ENCODE measurements around the gene NBAS. TPM values are rescaled to one million over a fixed set of nuclear protein-coding genes. Genes with fewer than 3 reads are reported as not detected.

NBAS gene
- total and polyA plus RNA-seq, 2 of the 13 experiments (the other 11 are each of a cell fraction or from before 2014, with no cell fraction given) = 33.6 to 58.7 TPM

DNA sequence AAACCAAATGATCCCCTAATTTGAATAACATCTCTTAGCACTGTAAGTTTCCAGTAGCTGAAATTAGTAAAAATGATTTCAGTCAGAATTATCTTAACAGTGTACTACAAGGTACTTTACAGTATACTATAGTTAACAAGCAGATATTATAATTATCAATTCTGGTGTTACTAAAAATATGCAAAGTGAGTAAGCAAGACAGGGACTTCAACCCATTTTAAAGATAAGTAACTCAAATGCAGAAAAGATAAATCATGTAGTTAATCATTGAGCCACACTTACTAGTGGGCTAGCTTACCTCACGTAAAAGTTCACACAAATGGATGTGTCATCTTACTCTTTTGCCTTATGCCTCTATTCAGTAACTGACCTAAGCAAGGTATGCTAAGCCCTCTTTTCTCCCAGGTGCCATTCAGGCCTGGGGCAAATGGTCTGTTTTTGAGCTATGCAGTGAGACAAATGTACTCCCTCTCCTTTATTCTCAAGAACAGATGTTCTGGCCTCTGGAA, 101.0 kb downstream of the NBAS start:
- ChIA-PET CTCF (ENCODE audit: low intra/inter-chr PET ratio, low total read pairs) (no interaction called here), POLR2A (no interaction called here)
- Histone ChIP-seq H3K79me2 (ENCODE audit: insufficient read depth, low read length) (no peaks in the 10 kb centered on the region), H3K9me3 (ENCODE audit: low read length) (no peaks in the 10 kb centered on the region), H3K4me2 (ENCODE audit: low read depth, low read length) (no peak overlapping the region), H3K4me3 (replicated peaks in 1 of 3; ENCODE audit: insufficient read depth in 1 of 3, low read depth in 2 of 3, low read length in 3 of 3) (no peak overlapping the region), H3K27me3 (ENCODE audit: control insufficient read depth in 1 of 2, insufficient read depth in 2 of 2, low read length in 2 of 2) (no peaks in the 10 kb centered on the region), H3K27ac (ENCODE audit: extremely low read length, insufficient read depth, low read length) (no peak overlapping the region), H3K4me1 (ENCODE audit: insufficient read depth, low read length) (no peaks in the 10 kb centered on the region), H2AFZ (ENCODE audit: low read length) (no peak overlapping the region), H3K36me3 (replicated peaks in 1 of 2; ENCODE audit: control insufficient read depth in 1 of 2, insufficient read depth in 2 of 2, low read length in 2 of 2) (peaks cover 9 to 27% of the 10 kb centered on the region in 2 experiments), H4K20me1 (ENCODE audit: insufficient read depth, low read length) (no peaks in the 10 kb centered on the region), H3K9ac (ENCODE audit: insufficient read depth, low read depth, low read length) (no peak overlapping the region)
- no TSS peak for BruUV-seq (replicated peaks)
- no peak for ATAC-seq
- TF ChIP-seq ZNF251 (CRISPR knock-in tag; IDR thresholded peaks at IDR 0.05) (no peak), GFI1 (CRISPR knock-in tag; IDR thresholded peaks at IDR 0.05; ENCODE audit: borderline replicate concordance) (no peak), ZNF629 (CRISPR knock-in tag; conservative IDR thresholded peaks at IDR 0.05) (peak; percentile 50; the same call in 1 of the 2 replicates), ZNF234 (CRISPR knock-in tag; conservative IDR thresholded peaks at IDR 0.05) (no peak)
- no peak for DNase-seq (ENCODE audit: low spot score)
- 93% methylated on average over 1 of the region's 1 CpG for WGBS (ENCODE audit: low lambda C conversion rate)
- intact Hi-C loops (cut with micrococcal nuclease; ENCODE audit: unreplicated experiment) (no loop called here), in situ Hi-C loops (cut with HindIII; ENCODE audit: extremely low pct_ligation_motif_present, low pct_unique_long_range_greater_than_20kb) (no loop called here)
- no peak for FAIRE-seq

DNA sequence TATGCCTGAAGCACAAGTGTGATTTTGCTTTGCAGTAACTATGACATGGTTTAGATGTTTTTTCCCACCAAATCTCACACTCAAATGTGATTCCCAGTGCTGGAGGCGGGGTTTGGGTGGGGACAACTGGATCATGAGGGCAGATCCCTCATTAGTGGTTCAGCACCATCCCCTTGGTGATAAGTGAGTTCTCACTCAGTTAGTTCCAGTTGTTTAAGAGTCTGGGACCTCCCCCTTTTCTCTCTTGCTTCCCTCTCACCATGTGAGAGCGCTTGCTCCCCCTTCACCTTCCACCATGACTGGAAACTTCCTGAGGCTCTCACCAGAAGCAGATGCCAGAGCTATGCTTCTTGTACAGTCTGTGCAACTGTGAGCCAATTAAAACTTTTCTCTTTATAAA, 102.9 kb downstream of the NBAS start:
- Histone ChIP-seq H3K4me1 (ENCODE audit: insufficient read depth, low read length) (no peaks in the 10 kb centered on the region), H3K27ac (ENCODE audit: extremely low read length, insufficient read depth, low read length) (no peak overlapping the region), H3K4me3 (replicated peaks in 1 of 3; ENCODE audit: insufficient read depth in 1 of 3, low read depth in 2 of 3, low read length in 3 of 3) (no peak overlapping the region), H3K4me2 (ENCODE audit: low read depth, low read length) (no peak overlapping the region), H3K9ac (ENCODE audit: insufficient read depth, low read depth, low read length) (no peak overlapping the region), H3K9me3 (ENCODE audit: low read length) (no peaks in the 10 kb centered on the region), H2AFZ (ENCODE audit: low read length) (no peak overlapping the region), H3K79me2 (ENCODE audit: insufficient read depth, low read length) (no peaks in the 10 kb centered on the region), H3K36me3 (replicated peaks in 1 of 2; ENCODE audit: control insufficient read depth in 1 of 2, insufficient read depth in 2 of 2, low read length in 2 of 2) (peaks cover 9 to 31% of the 10 kb centered on the region in 2 experiments), H4K20me1 (ENCODE audit: insufficient read depth, low read length) (no peaks in the 10 kb centered on the region), H3K27me3 (ENCODE audit: control insufficient read depth in 1 of 2, insufficient read depth in 2 of 2, low read length in 2 of 2) (no peaks in the 10 kb centered on the region)
- FAIRE-seq (no peak), DNase-seq (ENCODE audit: low spot score) (no peak), ATAC-seq (no peak)
- no TSS peak for BruUV-seq (replicated peaks)
- ChIA-PET CTCF (ENCODE audit: low intra/inter-chr PET ratio, low total read pairs) (no interaction called here), POLR2A (no interaction called here)
- WGBS (ENCODE audit: low lambda C conversion rate) = 98% methylated on average over 2 of the region's 2 CpGs
- in situ Hi-C loops (cut with HindIII; ENCODE audit: extremely low pct_ligation_motif_present, low pct_unique_long_range_greater_than_20kb) = no loop called here
- intact Hi-C loops (cut with micrococcal nuclease; ENCODE audit: unreplicated experiment) = no loop called here
- TF ChIP-seq, protein P1, sequence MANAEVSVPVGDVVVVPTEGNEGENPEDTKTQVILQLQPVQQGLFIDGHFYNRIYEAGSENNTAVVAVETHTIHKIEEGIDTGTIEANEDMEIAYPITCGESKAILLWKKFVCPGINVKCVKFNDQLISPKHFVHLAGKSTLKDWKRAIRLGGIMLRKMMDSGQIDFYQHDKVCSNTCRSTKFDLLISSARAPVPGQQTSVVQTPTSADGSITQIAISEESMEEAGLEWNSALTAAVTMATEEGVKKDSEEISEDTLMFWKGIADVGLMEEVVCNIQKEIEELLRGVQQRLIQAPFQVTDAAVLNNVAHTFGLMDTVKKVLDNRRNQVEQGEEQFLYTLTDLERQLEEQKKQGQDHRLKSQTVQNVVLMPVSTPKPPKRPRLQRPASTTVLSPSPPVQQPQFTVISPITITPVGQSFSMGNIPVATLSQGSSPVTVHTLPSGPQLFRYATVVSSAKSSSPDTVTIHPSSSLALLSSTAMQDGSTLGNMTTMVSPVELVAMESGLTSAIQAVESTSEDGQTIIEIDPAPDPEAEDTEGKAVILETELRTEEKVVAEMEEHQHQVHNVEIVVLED (CRISPR knock-in tag; IDR thresholded peaks at IDR 0.05; ENCODE audit: borderline replicate concordance) = no peak
- no peak for TF ChIP-seq CBFB (CRISPR knock-in tag; IDR thresholded peaks at IDR 0.05)
- TF ChIP-seq BRCA1 (CRISPR knock-in tag; IDR thresholded peaks at IDR 0.05) = no peak
- TF ChIP-seq ZNF720 (CRISPR knock-in tag; IDR thresholded peaks at IDR 0.05) = no peak
- no peak for TF ChIP-seq NFATC3 (CRISPR knock-in tag; IDR thresholded peaks at IDR 0.05)
- TF ChIP-seq MEIS1 (CRISPR knock-in tag; IDR thresholded peaks at IDR 0.05; ENCODE audit: borderline replicate concordance) = no peak
- no peak for TF ChIP-seq HOXD1 (CRISPR knock-in tag; IDR thresholded peaks at IDR 0.05)
- TF ChIP-seq NFYC (CRISPR knock-in tag; IDR thresholded peaks at IDR 0.05) = no peak

All from HepG2 (cell line).